Osteocyte (in vitro differentiated cells): ENCODE data around the gene CCDC116. TPM values are rescaled to one million over a fixed set of nuclear protein-coding genes. Genes with fewer than 3 reads are reported as not detected.
"Not testable (repeated sequence)": the region's sequence is repeated elsewhere in the genome, so short reads cannot be mapped to it uniquely, and the experiment has no call there.

Experiments used
- DNase-seq: peaks from one replicate; pipeline ENCODE4 v3.0.0; 2021; ENCODE audit warnings: mixed read lengths; ENCODE audit not compliant: unreplicated experiment; ENCODE audit errors: extremely low spot score
- H3K27ac Mint-ChIP-seq: one replicate; pipeline ENCODE4 v1.8.0; 2021; ENCODE audit warnings: mild to moderate bottlenecking, mixed read lengths; ENCODE audit not compliant: unreplicated experiment
- H3K27me3 Mint-ChIP-seq: one replicate; pipeline ENCODE4 v1.8.0; 2021; ENCODE audit warnings: mixed read lengths; ENCODE audit not compliant: unreplicated experiment
- H3K36me3 Mint-ChIP-seq: one replicate; pipeline ENCODE4 v1.8.0; 2021; ENCODE audit warnings: mixed read lengths; ENCODE audit not compliant: unreplicated experiment
- H3K4me1 Mint-ChIP-seq: one replicate; pipeline ENCODE4 v1.8.0; 2021; ENCODE audit warnings: mixed read lengths; ENCODE audit not compliant: unreplicated experiment
- H3K4me3 Mint-ChIP-seq: one replicate; pipeline ENCODE4 v1.8.0; 2021; ENCODE audit warnings: mild to moderate bottlenecking, moderate library complexity, mixed read lengths; ENCODE audit not compliant: unreplicated experiment
- H3K9me3 Mint-ChIP-seq: one replicate; pipeline ENCODE4 v1.8.0; 2021; ENCODE audit warnings: mixed read lengths; ENCODE audit not compliant: unreplicated experiment
- total RNA-seq: library from RNA; stranded (reverse); gene quantifications from 2 replicates; pipeline ENCODE4 v1.2.1, GENCODE V29; 2021
- TF ChIP-seq, protein P1 (sequence below): fragments of 200-600 bp; sonication (generic); IDR thresholded peaks from 2 replicates; pipeline ENCODE4 v1.5.0; 2021; ENCODE audit warnings: antibody characterized with exemption, mild to moderate bottlenecking, moderate library complexity

Gene CCDC116
- total RNA-seq, 1 donor from 2014 or later: 0.59 TPM

DNA sequence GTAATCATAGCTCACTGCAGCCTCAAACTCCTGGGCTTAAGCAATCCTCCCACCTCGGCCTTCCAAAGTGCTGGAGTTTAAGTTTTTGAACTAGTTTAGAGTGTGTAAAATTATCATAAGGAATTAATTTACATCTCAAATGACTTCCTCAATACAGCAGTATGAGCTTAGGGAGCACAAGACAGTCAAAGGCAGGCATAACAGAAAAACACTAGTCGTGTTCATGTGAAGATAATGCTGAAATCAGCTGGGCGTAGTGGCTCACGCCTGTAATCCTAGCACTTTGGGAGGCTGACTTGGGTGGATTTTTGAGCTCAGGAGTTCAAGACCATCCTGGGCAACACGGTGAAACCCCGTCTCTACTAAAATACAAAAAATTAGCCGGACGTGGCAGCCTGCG is 28.6 kb upstream of the CCDC116 start:
- Mint-ChIP-seq H3K9me3 (no peaks in the 10 kb centered on the region), H3K27ac (no peak overlapping the region), H3K4me3 (no peak overlapping the region), H3K36me3 (peaks cover 9% of the 10 kb centered on the region), H3K4me1 (peaks cover 16% of the 10 kb centered on the region), H3K27me3 (no peaks in the 10 kb centered on the region)
- TF ChIP-seq, protein P1, sequence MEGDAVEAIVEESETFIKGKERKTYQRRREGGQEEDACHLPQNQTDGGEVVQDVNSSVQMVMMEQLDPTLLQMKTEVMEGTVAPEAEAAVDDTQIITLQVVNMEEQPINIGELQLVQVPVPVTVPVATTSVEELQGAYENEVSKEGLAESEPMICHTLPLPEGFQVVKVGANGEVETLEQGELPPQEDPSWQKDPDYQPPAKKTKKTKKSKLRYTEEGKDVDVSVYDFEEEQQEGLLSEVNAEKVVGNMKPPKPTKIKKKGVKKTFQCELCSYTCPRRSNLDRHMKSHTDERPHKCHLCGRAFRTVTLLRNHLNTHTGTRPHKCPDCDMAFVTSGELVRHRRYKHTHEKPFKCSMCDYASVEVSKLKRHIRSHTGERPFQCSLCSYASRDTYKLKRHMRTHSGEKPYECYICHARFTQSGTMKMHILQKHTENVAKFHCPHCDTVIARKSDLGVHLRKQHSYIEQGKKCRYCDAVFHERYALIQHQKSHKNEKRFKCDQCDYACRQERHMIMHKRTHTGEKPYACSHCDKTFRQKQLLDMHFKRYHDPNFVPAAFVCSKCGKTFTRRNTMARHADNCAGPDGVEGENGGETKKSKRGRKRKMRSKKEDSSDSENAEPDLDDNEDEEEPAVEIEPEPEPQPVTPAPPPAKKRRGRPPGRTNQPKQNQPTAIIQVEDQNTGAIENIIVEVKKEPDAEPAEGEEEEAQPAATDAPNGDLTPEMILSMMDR: no peak
- DNase-seq: no peak

DNA sequence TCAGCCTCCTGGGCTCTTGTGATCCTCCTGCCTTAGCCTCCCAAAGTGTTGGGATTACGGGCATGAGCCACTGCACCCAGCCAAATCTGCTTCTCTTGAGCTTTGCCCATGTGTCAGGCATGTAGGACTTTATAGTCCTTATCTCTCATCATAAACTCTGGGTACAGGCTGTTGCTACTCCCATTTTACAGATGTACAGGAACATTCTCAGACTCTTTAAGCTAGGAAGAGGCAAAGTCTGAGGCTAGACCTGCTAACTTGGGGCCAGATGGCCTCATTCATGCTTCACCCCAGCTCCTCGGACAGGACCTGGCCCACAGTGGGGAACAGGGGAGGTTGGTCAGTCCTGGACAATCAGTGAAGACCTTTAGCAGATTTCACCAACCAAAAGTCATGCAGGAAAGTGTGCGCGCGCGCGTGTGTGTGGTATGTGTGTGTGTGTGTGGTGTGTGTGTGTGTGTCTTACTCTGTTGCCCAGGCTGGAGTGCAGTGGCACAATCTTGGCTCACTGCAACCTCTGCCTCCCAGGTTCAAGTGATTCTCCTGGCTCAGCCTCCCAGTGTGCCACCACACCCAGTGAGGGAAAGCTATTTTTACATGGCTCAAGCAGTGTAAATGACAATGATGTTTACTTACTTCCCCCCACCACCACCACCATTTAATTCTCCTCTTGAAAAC is 26.5 kb upstream of the CCDC116 start:
- TF ChIP-seq, protein P1: no peak
- Mint-ChIP-seq H3K4me3 (no peak overlapping the region), H3K27ac (no peak overlapping the region), H3K36me3 (peaks cover 8% of the 10 kb centered on the region), H3K4me1 (peaks cover 12% of the 10 kb centered on the region), H3K9me3 (no peaks in the 10 kb centered on the region), H3K27me3 (no peaks in the 10 kb centered on the region)
- no peak for DNase-seq

DNA sequence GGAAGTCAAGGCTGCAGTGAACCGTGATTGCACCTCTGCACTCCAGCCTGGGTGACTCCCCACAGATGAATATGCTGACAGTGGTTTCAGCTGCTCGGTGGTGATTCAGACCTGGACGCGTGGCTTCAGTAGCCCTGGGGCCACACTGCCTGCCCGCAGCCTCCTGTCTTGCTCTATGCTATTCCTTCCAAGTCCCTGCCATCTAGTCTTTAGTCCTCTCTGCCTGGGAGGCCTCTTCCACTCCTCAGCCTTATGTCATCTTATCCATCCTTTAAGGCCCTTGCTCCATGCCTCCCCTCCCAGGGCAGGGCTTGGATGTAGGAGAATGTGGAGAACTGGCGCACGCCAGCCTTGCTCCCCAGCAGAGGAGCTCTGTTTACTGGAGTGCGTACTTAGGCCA is 25.8 kb upstream of the CCDC116 start:
- Mint-ChIP-seq H3K36me3 (peaks cover 12% of the 10 kb centered on the region), H3K27me3 (no peaks in the 10 kb centered on the region), H3K4me3 (no peak overlapping the region), H3K9me3 (no peaks in the 10 kb centered on the region), H3K4me1 (peaks cover 12% of the 10 kb centered on the region), H3K27ac (no peak overlapping the region)
- DNase-seq: no peak
- TF ChIP-seq, protein P1: no peak

DNA sequence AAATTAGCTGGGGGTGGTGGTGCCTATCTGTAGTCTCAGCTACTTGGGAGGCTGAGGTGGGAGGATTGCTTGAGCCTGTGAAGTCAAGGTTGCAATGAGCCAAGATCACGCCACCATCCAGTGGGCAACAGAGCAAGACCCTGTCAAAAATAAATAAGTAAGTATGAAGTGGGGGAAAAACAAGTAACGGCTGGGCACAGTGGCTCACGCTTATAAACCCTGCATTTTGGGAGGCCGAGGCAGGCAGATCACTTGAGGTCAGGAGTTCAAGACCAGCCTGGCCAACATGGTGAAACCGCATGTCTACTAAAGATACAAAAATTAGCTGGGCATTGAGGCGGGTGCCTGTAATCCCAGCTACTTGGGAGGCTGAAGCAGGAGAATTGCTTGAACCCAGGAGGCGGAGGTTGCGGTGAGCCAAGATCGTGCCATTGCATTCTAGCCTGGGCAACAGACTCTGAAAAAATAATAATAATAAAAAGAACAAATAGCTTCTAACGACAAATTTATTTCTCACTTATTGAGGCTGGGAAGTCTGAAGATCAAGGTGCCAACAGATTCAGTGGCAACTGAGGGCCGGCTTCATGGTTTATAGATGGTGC is 22.9 kb upstream of the CCDC116 start:
- not testable (repeated sequence) for H3K4me3 Mint-ChIP-seq, H3K9me3 Mint-ChIP-seq, DNase-seq, H3K27ac Mint-ChIP-seq, H3K27me3 Mint-ChIP-seq
- H3K4me1 Mint-ChIP-seq: peaks cover 12% of the 10 kb centered on the region
- H3K36me3 Mint-ChIP-seq: peaks cover 11% of the 10 kb centered on the region

DNA sequence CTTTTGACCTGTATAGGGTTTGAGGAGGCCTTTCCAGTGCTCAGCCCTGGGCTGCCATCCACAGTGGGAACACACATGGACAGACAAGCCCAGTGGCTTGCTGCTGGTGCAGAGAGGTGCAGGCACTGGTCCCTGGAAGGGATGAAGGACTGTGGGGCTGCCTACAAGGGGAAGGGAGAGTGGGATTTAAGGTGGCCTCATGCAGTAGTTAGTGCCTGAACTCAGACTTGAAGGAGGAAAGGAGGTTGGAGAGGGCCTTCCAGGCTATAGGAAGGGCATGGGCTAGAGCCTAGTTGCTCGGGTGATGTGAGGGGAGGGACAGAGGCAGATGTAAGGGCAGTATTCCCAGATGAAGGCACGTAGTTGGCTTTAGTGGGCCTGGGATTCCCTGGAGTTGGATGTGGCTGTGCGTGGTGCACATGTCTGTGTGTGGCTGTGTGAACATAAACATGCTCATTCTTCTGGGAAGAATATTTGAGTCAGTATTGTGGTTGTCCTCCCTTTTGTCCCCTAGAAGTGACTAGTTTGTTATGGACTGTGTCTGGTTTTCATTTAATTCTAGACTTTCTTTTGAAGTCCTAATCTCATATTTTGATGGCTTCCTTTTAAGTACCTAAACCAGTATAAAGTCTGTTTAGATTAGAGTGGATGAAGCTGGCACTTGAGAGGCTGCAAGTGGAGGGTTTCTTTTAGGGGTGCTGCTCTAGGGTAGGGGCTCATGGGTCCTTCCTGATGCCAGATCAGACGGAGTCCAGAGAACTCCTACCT is 21.2 kb upstream of the CCDC116 start:
- Mint-ChIP-seq H3K36me3 (peaks cover 17% of the 10 kb centered on the region), H3K27ac (no peak overlapping the region), H3K4me1 (peaks cover 9% of the 10 kb centered on the region), H3K9me3 (no peaks in the 10 kb centered on the region), H3K4me3 (no peak overlapping the region), H3K27me3 (no peaks in the 10 kb centered on the region)
- TF ChIP-seq, protein P1: no peak
- DNase-seq: no peak
